SK-N-MC (cell line): Measurements from ENCODE around the gene LRP3.
"Not testable (repeated sequence)": the region's sequence is repeated elsewhere in the genome, so short reads cannot be mapped to it uniquely, and the experiment has no call there.

Experiments used
- DNase-seq: peaks from one replicate; pipeline ENCODE4 v3.0.0-alpha.2; 2011; ENCODE audit warnings: low read depth, low spot score
- H3K27ac ChIP-seq: fragments of 200-600 bp; sonication (generic); 2 replicates; pipeline ENCODE4 v1.5.1; 2016; ENCODE audit warnings: mixed run types
- H3K36me3 ChIP-seq: fragments of 200-600 bp; sonication (generic); 2 replicates; pipeline ENCODE4 v1.6.1; 2017; ENCODE audit warnings: antibody characterized with exemption, low read length, mixed read lengths; ENCODE audit not compliant: insufficient read depth
- H3K4me3 ChIP-seq: fragments of 200-600 bp; sonication (generic); 2 replicates; pipeline ENCODE4 v1.5.1; 2016
- H3K9ac ChIP-seq: fragments of 200-600 bp; sonication (generic); 2 replicates; pipeline ENCODE4 v1.8.0; 2017; ENCODE audit warnings: mixed run types, mixed read lengths; ENCODE audit not compliant: insufficient read length
- H3K9me3 ChIP-seq: fragments of 200-600 bp; sonication (generic); 2 replicates; pipeline ENCODE4 v1.6.1; 2017; ENCODE audit warnings: low read depth, mild to moderate bottlenecking, antibody characterized with exemption, low read length, moderate library complexity, mixed read lengths
- EZH2 ChIP-seq: fragments of 200-600 bp; sonication (generic); IDR thresholded peaks from one replicate; pipeline ENCODE4 v1.6.1; 2017; ENCODE audit warnings: antibody characterized with exemption
- FOXP2 ChIP-seq: optimal IDR thresholded peaks from 2 replicates; pipeline ENCODE3; 2011; ENCODE audit warnings: mild to moderate bottlenecking, moderate library complexity; ENCODE audit not compliant: insufficient read depth; ENCODE audit errors: extremely low read length, control extremely low read depth
- POLR2AphosphoS5 ChIP-seq: IDR thresholded peaks from 2 replicates; pipeline ENCODE4 v1.6.1; 2012; ENCODE audit warnings: mild to moderate bottlenecking, low read depth, low read length, borderline replicate concordance

Gene LRP3

DNA sequence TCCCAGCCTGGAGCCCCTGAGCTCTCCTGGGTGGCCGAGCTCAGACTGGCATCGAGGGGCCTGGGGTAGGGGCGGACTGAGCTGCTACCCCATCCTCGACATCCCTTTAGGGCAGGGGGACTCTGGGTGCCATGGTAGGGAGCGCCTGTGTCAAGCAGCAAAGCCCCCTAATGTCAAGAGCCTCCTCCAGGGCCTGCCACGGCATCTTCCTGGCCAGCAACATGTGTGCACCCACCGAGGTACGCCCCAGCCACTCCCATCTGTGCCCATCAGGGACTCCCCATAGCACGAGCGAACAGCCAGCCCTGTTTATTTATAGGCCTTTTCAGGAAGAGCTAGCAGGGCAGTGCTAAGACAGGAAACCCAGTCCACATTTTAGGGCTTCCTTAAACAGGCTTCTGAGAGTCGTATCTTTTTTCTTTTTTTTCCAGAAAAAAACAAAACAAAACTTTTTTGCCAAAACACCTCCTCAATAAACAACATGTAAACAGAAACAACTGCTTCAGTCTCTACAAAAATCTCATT, 14.3 kb downstream of the LRP3 start:
- no peak for DNase-seq
- H3K36me3 ChIP-seq, result no peaks in the 10 kb centered on the region; the same call in 1 of the 2 replicates
- no peak overlapping the region for H3K27ac ChIP-seq
- no peak overlapping the region for H3K4me3 ChIP-seq
- no peak for TF ChIP-seq FOXP2
- TF ChIP-seq EZH2, result no peak
- H3K9me3 ChIP-seq, result no peaks in the 10 kb centered on the region
- no peak overlapping the region for H3K9ac ChIP-seq

DNA sequence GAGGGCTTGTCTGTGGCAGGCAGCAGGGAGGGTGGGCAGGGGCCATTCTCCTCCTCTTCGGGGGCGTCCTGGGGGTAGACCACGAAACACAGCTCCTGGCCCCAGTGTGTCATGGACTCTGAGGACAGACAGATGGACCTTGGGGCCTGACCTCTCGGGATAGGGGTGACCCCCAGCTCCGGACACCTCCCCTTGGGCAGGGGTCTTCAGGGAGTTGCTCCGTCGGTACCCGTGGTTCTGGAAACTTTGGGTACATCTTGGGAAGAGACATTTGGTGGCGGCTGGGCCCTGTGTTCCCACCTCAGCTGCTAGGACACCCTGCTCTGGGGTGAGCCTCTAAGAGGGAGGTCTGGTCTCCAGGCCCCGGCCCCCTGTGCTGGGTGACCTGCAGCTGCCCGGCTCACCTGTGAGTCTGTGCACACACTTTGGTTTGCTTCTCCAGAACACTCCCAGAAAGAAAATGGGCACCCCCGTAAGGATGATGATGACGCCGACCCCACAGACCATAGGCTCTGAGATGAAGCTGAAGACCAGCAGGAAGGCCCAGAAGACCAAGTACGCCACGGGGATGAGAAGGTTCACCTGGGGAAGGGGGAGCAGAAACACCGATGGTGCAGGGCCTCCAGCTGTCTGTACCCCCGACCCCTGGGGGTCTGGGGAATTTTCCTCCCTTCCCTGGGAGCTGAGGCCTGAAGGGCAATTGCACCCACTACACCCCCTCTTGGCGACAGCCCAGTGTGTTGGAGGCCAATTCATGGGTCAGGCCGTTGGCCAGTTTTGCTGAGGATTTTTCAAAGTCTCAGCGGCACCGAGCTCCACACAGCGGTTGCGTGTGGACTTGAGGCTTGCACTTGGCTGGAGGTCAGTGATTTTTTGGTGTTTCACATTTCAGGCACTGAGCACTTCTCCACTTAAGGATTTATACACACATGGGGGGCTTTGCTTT, 15.0 kb downstream of the LRP3 start:
- Histone ChIP-seq H3K4me3 (no peak overlapping the region), H3K36me3 (no peaks in the 10 kb centered on the region; the same call in 1 of the 2 replicates), H3K9me3 (no peaks in the 10 kb centered on the region), H3K27ac (no peak overlapping the region), H3K9ac (no peak overlapping the region)
- TF ChIP-seq FOXP2, result no peak
- no peak for TF ChIP-seq POLR2AphosphoS5
- TF ChIP-seq EZH2, result no peak
- DNase-seq, result no peak

- not testable (repeated sequence) for H3K9me3 ChIP-seq, H3K4me3 ChIP-seq, H3K27ac ChIP-seq, H3K9ac ChIP-seq, H3K36me3 ChIP-seq, DNase-seq
These were observed 15.7 kb downstream of the LRP3 start for GRCh38 chr19:33209850-33210230.

DNA sequence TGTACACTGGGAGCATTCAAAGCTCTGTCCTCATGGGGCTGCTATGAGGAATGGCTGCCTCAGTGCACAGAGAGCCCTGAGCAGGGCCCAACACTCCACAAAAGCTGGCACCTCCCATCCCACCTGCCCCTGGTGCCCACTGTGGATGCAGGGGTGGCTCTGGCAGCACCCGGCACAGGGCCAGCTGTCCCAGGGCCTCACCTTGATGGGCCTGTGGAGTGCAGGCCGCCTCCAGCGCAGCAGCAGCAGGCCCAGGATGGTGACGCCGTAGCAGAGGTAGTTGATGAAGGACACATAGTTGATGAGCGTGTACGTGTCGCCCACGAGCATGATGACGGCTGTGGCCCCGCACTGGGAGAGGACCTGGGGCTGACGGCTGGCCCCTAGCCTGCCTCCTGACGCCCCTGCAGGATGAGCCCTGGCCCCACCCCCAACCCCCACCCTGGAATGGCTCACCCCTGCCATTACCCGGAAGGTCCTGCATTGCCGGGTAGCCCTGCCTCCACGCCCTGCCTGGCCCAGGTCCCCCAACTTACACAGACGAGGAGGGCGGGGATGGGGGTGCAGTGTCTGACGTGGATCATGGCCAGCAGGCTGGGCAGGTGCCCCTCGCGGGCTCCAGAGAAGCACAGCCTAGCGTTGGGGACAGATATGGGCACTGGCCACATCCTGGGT, 16.3 kb downstream of the LRP3 start:
- no peak for TF ChIP-seq POLR2AphosphoS5
- no peak for TF ChIP-seq EZH2
- TF ChIP-seq FOXP2, result no peak
- Histone ChIP-seq H3K36me3 (no peaks in the 10 kb centered on the region; the same call in 1 of the 2 replicates), H3K4me3 (no peak overlapping the region), H3K27ac (no peak overlapping the region), H3K9me3 (no peaks in the 10 kb centered on the region), H3K9ac (no peak overlapping the region)
- DNase-seq, result no peak

- no peak overlapping the region for H3K4me3 ChIP-seq
- DNase-seq, result no peak
- no peak overlapping the region for H3K9ac ChIP-seq
- H3K9me3 ChIP-seq, result no peaks in the 10 kb centered on the region
- no peak for TF ChIP-seq POLR2AphosphoS5
- TF ChIP-seq FOXP2, result no peak
- TF ChIP-seq EZH2, result no peak
- no peaks in the 10 kb centered on the region for H3K36me3 ChIP-seq
- H3K27ac ChIP-seq, result no peak overlapping the region
These were observed 17.8 kb downstream of the LRP3 start for GRCh38 chr19:33211794-33212435.

GRCh38 chr19:33212436-33213172, 18.5 kb downstream of the LRP3 start:
- Histone ChIP-seq H3K36me3 (no peaks in the 10 kb centered on the region), H3K9ac (no peak overlapping the region), H3K4me3 (no peak overlapping the region), H3K27ac (no peak overlapping the region), H3K9me3 (no peaks in the 10 kb centered on the region)
- no peak for DNase-seq
- no peak for TF ChIP-seq POLR2AphosphoS5
- TF ChIP-seq EZH2, result no peak
- no peak for TF ChIP-seq FOXP2

DNA sequence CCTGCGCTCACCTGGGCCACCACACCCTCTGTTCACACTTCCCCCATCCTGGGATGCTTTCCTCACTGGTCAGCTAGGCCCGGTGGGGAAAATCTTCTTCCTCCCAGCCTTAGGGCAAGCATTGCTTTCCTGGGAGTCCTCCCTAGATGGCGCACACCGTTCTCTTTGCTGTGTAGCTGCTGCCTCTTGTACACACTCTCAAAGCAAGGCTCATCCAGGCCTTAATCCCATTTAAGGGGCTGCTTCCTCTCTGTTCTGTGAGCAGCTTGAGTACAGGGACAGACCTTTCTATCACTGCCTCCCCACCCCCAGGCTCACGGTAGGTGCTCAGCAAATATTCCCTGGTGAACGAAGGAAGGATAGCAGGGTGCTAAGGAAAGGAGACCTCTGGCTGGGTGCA, 20.5 kb downstream of the LRP3 start:
- TF ChIP-seq POLR2AphosphoS5 (no peak), EZH2 (no peak), FOXP2 (no peak)
- H3K9ac ChIP-seq, result no peak overlapping the region
- H3K27ac ChIP-seq, result no peak overlapping the region
- no peaks in the 10 kb centered on the region for H3K36me3 ChIP-seq
- no peak overlapping the region for H3K4me3 ChIP-seq
- no peaks in the 10 kb centered on the region for H3K9me3 ChIP-seq
- no peak for DNase-seq
